ENCODE results near the gene TRIM44.
"Not testable (repeated sequence)": the region's sequence is repeated elsewhere in the genome, so short reads cannot be mapped to it uniquely, and the experiment has no call there.

Gene TRIM44

GRCh38 chr11:35759951-35760350 is 97.4 kb downstream of the TRIM44 start:
- not testable (repeated sequence) for H3K27ac Mint-ChIP-seq, DNase-seq, H3K9me3 Mint-ChIP-seq, H3K4me3 Mint-ChIP-seq, H3K27me3 Mint-ChIP-seq
- Mint-ChIP-seq H3K36me3 (ENCODE audit: low read depth) (peaks cover 52% of the 10 kb centered on the region), H3K4me1 (ENCODE audit: low read depth) (peaks cover 56% of the 10 kb centered on the region)

GRCh38 chr11:35761899-35762298 is 99.3 kb downstream of the TRIM44 start:
- peaks cover 60% of the 10 kb centered on the region for H3K4me1 Mint-ChIP-seq (ENCODE audit: low read depth)

GRCh38 chr11:35763301-35763700 is 100.7 kb downstream of the TRIM44 start:
- no peak overlapping the region for H3K27ac Mint-ChIP-seq
- H3K36me3 Mint-ChIP-seq (ENCODE audit: low read depth) = peaks cover 60% of the 10 kb centered on the region
- no peak overlapping the region for H3K4me3 Mint-ChIP-seq
- no peak for DNase-seq
- peaks cover 50% of the 10 kb centered on the region for H3K4me1 Mint-ChIP-seq (ENCODE audit: low read depth)
- H3K9me3 Mint-ChIP-seq = no peaks in the 10 kb centered on the region
- no peaks in the 10 kb centered on the region for H3K27me3 Mint-ChIP-seq

More at GRCh38 chr11:35761899-35762298, 99.3 kb downstream of the TRIM44 start:
- DNase-seq = no peak
- Mint-ChIP-seq H3K9me3 (peaks cover 5% of the 10 kb centered on the region), H3K27me3 (no peaks in the 10 kb centered on the region), H3K4me3 (no peak overlapping the region), H3K27ac (no peak overlapping the region), H3K36me3 (ENCODE audit: low read depth) (peaks cover 59% of the 10 kb centered on the region)

DNA sequence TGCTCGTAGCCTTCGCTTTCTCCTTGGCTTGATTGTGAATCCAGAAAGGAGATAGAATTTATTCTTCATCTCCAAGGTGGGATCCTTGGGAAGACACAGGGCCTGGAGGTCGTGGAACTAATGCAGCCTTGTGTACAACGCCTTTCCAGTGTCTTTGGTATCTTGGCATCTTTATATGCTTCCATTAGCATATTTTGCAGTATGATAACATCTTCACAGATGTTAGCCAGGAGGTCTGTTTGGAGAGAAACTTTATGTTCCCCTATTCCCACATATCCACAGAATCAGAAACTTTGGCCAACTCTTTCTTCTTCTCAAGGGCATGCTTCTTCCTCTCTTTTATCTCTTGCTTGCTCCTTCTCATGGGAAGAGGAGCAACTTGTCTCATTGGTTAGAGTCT is 101.2 kb downstream of the TRIM44 start:
- peaks cover 46% of the 10 kb centered on the region for H3K4me1 Mint-ChIP-seq (ENCODE audit: low read depth)
- no peak for DNase-seq
- H3K36me3 Mint-ChIP-seq (ENCODE audit: low read depth) = peaks cover 59% of the 10 kb centered on the region
- H3K27me3 Mint-ChIP-seq = no peaks in the 10 kb centered on the region
- no peak overlapping the region for H3K4me3 Mint-ChIP-seq
- H3K27ac Mint-ChIP-seq = no peak overlapping the region
- no peaks in the 10 kb centered on the region for H3K9me3 Mint-ChIP-seq

GRCh38 chr11:35764417-35764816 is 101.8 kb downstream of the TRIM44 start:
- Mint-ChIP-seq H3K36me3 (ENCODE audit: low read depth) (peaks cover 56% of the 10 kb centered on the region), H3K9me3 (no peaks in the 10 kb centered on the region), H3K4me3 (no peak overlapping the region), H3K27ac (no peak overlapping the region), H3K27me3 (no peaks in the 10 kb centered on the region), H3K4me1 (ENCODE audit: low read depth) (peaks cover 39% of the 10 kb centered on the region)
- no peak for DNase-seq

DNA sequence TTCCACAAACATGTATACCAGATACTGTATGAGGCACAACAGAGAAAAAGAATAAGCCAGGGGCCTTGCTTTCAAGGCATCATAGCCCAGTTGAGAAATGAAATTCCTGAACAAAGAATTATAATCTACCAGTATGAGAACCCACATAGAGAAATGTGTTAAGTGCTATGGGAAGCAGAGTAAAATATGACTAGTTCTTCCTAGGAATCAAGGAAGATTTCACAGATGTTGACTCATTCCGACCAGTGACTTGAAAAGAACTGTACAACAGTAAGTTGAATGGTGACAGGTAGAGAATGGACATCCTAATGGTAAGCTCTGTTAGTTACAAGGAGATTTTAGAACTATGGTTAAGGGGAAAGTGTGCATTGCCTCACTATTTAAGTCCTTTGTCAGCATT is 102.6 kb downstream of the TRIM44 start:
- no peak overlapping the region for H3K4me3 Mint-ChIP-seq
- no peak for DNase-seq
- H3K4me1 Mint-ChIP-seq (ENCODE audit: low read depth) = peaks cover 31% of the 10 kb centered on the region
- H3K9me3 Mint-ChIP-seq = no peaks in the 10 kb centered on the region
- H3K27me3 Mint-ChIP-seq = no peaks in the 10 kb centered on the region
- H3K27ac Mint-ChIP-seq = no peak overlapping the region
- H3K36me3 Mint-ChIP-seq (ENCODE audit: low read depth) = peaks cover 53% of the 10 kb centered on the region

DNA sequence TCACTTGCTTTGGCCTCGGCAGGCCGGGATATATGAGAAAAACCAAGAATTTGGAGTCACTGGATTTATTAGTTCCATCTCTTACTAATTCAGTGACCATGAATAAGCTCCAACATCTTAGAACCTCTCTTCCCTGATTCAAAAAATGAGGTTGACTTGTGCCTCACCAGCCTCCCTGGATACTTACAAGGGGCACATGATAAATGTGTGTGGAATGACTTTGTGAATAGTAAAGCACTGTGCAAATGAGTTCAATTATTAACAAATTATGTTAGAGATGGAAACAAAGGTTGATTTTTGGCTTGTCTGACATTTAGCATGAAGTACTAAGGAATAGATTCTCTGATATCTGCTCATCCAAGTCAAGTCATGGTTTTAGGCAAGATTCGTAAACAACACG is 104.1 kb downstream of the TRIM44 start:
- Mint-ChIP-seq H3K4me1 (ENCODE audit: low read depth) (peaks cover 25% of the 10 kb centered on the region), H3K4me3 (no peak overlapping the region), H3K27ac (no peak overlapping the region), H3K9me3 (peaks cover 5% of the 10 kb centered on the region), H3K36me3 (ENCODE audit: low read depth) (peaks cover 59% of the 10 kb centered on the region), H3K27me3 (no peaks in the 10 kb centered on the region)
- no peak for DNase-seq

- peaks cover 71% of the 10 kb centered on the region for H3K36me3 Mint-ChIP-seq (ENCODE audit: low read depth)
- peaks cover 12% of the 10 kb centered on the region for H3K4me1 Mint-ChIP-seq (ENCODE audit: low read depth)
- DNase-seq, H3K4me3 Mint-ChIP-seq, H3K27ac Mint-ChIP-seq, H3K27me3 Mint-ChIP-seq: not testable (repeated sequence)
- peaks cover 24% of the 10 kb centered on the region for H3K9me3 Mint-ChIP-seq
These were observed 107.8 kb downstream of the TRIM44 start for GRCh38 chr11:35770425-35770824.

DNA sequence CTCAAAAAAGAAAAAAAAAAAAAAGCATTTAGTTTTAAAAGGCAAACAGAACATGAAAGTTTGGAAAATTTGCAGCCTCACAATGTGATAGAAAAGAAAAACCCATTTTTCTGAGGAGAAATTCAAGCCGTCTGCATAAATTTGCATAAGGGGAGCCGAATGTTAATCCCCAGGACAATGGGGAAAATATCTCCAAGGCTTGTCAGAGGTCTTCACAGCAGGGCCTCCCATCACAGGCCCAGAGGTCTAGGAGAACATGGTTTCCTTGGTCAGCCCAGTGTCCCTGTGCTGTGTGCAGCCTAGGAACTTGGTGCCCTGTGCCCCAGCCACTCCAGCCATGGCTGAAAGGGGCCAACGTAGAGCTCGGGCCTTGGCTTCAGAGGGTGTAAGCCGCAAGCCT is 109.1 kb downstream of the TRIM44 start:
- Mint-ChIP-seq H3K4me1 (ENCODE audit: low read depth) (peaks cover 19% of the 10 kb centered on the region), H3K36me3 (ENCODE audit: low read depth) (peaks cover 69% of the 10 kb centered on the region), H3K4me3 (no peak overlapping the region), H3K9me3 (peaks cover 32% of the 10 kb centered on the region), H3K27me3 (no peaks in the 10 kb centered on the region), H3K27ac (no peak overlapping the region)
- no peak for DNase-seq

- Mint-ChIP-seq H3K9me3 (peaks cover 36% of the 10 kb centered on the region), H3K36me3 (ENCODE audit: low read depth) (peaks cover 52% of the 10 kb centered on the region), H3K4me1 (ENCODE audit: low read depth) (peaks cover 27% of the 10 kb centered on the region)
- H3K27ac Mint-ChIP-seq, DNase-seq, H3K27me3 Mint-ChIP-seq, H3K4me3 Mint-ChIP-seq: not testable (repeated sequence)
These were observed 114.7 kb downstream of the TRIM44 start for GRCh38 chr11:35777241-35777640.

DNA sequence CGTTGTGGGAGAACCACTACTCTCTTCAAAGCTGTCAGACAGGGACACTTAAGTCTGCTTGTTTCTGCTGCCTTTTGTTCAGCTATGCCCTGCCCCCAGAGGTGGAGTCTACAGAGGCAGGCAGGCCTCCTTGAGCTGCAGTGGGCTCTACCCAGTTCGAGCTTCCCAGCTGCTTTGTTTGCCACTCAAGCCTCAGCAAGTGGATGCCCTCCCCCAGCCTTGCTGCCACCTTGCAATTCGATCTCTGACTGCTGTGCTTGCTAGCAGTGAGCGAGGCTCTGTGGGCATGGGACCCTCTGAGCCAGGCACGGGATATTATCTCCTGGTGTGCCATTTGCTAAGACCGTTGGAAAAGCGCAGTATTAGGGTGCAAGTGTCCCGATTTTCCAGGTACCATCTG is 116.4 kb downstream of the TRIM44 start:
- DNase-seq, H3K4me3 Mint-ChIP-seq, H3K27me3 Mint-ChIP-seq, H3K27ac Mint-ChIP-seq: not testable (repeated sequence)
- Mint-ChIP-seq H3K9me3 (peaks cover 25% of the 10 kb centered on the region), H3K4me1 (ENCODE audit: low read depth) (peaks cover 41% of the 10 kb centered on the region), H3K36me3 (ENCODE audit: low read depth) (peaks cover 40% of the 10 kb centered on the region)

GRCh38 chr11:35779409-35779808 is 116.8 kb downstream of the TRIM44 start:
- no peak overlapping the region for H3K4me3 Mint-ChIP-seq
- no peak for DNase-seq
- no peaks in the 10 kb centered on the region for H3K27me3 Mint-ChIP-seq
- H3K9me3 Mint-ChIP-seq = peaks cover 23% of the 10 kb centered on the region
- H3K36me3 Mint-ChIP-seq (ENCODE audit: low read depth) = peaks cover 36% of the 10 kb centered on the region
- peaks cover 44% of the 10 kb centered on the region for H3K4me1 Mint-ChIP-seq (ENCODE audit: low read depth)
- no peak overlapping the region for H3K27ac Mint-ChIP-seq

DNA sequence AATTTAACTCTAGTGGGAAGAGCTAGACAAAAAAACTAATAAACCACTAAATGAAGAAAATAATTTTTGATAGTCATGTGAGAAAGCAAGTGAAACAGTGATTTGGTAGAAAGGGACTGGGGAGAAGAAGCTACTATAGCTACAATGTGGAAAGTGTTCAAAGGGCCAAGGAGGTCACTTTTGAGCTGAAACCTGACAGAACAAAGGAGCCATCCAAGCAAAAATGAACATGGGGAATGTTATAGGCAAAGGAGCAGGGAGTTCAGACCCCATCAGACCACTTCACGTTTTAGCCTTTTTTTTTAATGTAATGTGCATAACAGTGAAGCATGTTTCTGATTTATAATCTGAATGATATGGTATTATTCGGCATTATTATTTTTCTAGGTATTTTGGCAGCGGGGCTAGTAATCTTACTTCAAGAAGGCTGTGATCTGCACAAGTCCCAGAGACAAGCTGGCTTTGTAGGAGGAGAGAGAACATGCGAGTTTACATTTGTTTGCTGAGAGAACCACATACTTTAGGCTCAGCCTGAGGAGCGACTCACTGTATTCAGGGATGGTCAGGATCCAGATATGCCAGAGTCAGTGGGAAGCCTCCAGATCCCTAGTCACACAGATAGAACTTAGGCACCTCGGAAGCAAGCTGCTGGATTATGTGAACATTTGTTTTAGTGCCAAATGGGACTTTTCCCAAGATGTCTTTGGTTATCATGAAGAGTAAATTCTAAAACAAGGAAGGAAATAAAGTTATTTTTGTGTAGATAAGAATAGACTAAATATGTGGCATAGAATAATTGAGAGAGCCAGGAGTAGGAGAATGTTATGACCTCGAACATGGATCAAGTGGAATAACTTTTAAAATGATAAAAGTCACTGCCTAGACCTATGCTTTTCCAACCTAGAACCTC is 118.6 kb downstream of the TRIM44 start:
- Mint-ChIP-seq H3K4me1 (ENCODE audit: low read depth) (peaks cover 58% of the 10 kb centered on the region), H3K27me3 (no peaks in the 10 kb centered on the region), H3K4me3 (no peak overlapping the region), H3K9me3 (peaks cover 17% of the 10 kb centered on the region), H3K36me3 (ENCODE audit: low read depth) (peaks cover 24% of the 10 kb centered on the region), H3K27ac (no peak overlapping the region)
- no peak for DNase-seq

- Mint-ChIP-seq H3K4me1 (ENCODE audit: low read depth) (peaks cover 62% of the 10 kb centered on the region), H3K27me3 (no peaks in the 10 kb centered on the region), H3K27ac (no peak overlapping the region), H3K4me3 (no peak overlapping the region), H3K36me3 (ENCODE audit: low read depth) (peaks cover 27% of the 10 kb centered on the region), H3K9me3 (peaks cover 11% of the 10 kb centered on the region)
- no peak for DNase-seq
These were observed 119.4 kb downstream of the TRIM44 start for GRCh38 chr11:35781861-35782470.

GRCh38 chr11:35783809-35784208 is 121.2 kb downstream of the TRIM44 start:
- peaks cover 64% of the 10 kb centered on the region for H3K4me1 Mint-ChIP-seq (ENCODE audit: low read depth)
- H3K4me3 Mint-ChIP-seq = no peak overlapping the region
- peaks cover 6% of the 10 kb centered on the region for H3K9me3 Mint-ChIP-seq
- no peaks in the 10 kb centered on the region for H3K27me3 Mint-ChIP-seq
- no peak for DNase-seq
- peak overlapping the region; percentile 44 for H3K27ac Mint-ChIP-seq
- H3K36me3 Mint-ChIP-seq (ENCODE audit: low read depth) = peaks cover 19% of the 10 kb centered on the region

All from activated T-cell treated with anti-CD3 and anti-CD28 coated beads, Interleukin-2, amount 50 U/mL, for 24 hours (primary cell).